A549 (cell line): Measurements from ENCODE around the gene TBC1D1. TPM values are rescaled to one million over a fixed set of nuclear protein-coding genes. Genes with fewer than 3 reads are reported as not detected.

Source experiments
- ATAC-seq, 2 experiments: fragments of 200-7000 bp in 1 of 2; fragments of >200 bp in 1 of 2; cut with Nextera tagmentation in 1 of 2; cut with Tn5 transposase in 1 of 2; 3 replicates each; pipeline versions ENCODE4 v1.8.0 to v1.9.1; 2018 to 2020; ENCODE audit warnings: mild to moderate bottlenecking in 1 of 2, moderate library complexity in 1 of 2
- CTCF ChIA-PET: fragments of 300-600 bp; sonication (Branson Sonifier 250); formaldehyde crosslinking; extraction: SDS; loops from one replicate; lab custom pipeline; 2021; ENCODE audit warnings: antibody characterized with exemption, inconsistent platforms; lab: Yijun Ruan, JAX
- POLR2A ChIA-PET: fragments of 350-600 bp; formaldehyde crosslinking; extraction: SDS; loops from one replicate; lab custom pipeline; 2021; ENCODE audit warnings: antibody characterized with exemption, inconsistent platforms; lab: Yijun Ruan, JAX
- DNase-seq, 2 experiments: peaks; one replicate each; pipeline versions ENCODE4 v3.0.0 to v3.0.0-alpha.2; 2011 to 2016; ENCODE audit warnings: low read depth in 1 of 2, low spot score in 1 of 2
- FAIRE-seq: peaks from 2 replicates; lab custom pipeline; 2011; peaks lifted over from hg19 to GRCh38; lab: Jason Lieb, UNC
- H3K27ac ChIP-seq, 2 experiments: fragments of >200 bp; sonication (Bioruptor Twin); formaldehyde crosslinking; 3 replicates each; pipeline ENCODE4 v1.5.1; 2016 to 2017
- H3K4me1 ChIP-seq: fragments of >200 bp; sonication (Bioruptor Twin); formaldehyde crosslinking; 3 replicates; pipeline ENCODE4 v1.6.1; 2016
- H3K4me2 ChIP-seq: fragments of >200 bp; sonication (Bioruptor Twin); formaldehyde crosslinking; 3 replicates; pipeline ENCODE4 v1.6.1; 2016
- H3K4me3 ChIP-seq: fragments of >200 bp; sonication (Bioruptor Twin); formaldehyde crosslinking; 3 replicates; pipeline ENCODE4 v1.5.1; 2016
- H3K9me3 ChIP-seq: fragments of >200 bp; sonication (Bioruptor Twin); formaldehyde crosslinking; 3 replicates; pipeline ENCODE4 v1.6.1; 2016
- CEBPB ChIP-seq, 2 experiments: fragments of >200 bp in 1 of 2; sonication (Bioruptor Twin) in 1 of 2; formaldehyde crosslinking in 1 of 2; IDR thresholded peaks; 2 replicates each; pipeline ENCODE4 v1.6.1; 2012 to 2016
- EHMT2 ChIP-seq: fragments of 200-600 bp; sonication (generic); IDR thresholded peaks from 2 replicates; pipeline ENCODE4 v1.6.1; 2016; ENCODE audit warnings: antibody characterized with exemption, low read depth, mild to moderate bottlenecking, moderate library complexity
- ESRRA ChIP-seq: fragments of 150-350 bp; IDR thresholded peaks from 2 replicates; pipeline ENCODE4 v1.6.1; 2014; ENCODE audit warnings: mild to moderate bottlenecking, low read length, borderline replicate concordance
- FOXS1 ChIP-seq: fragments of 250-450 bp; sonication (Bioruptor Pico); IDR thresholded peaks from 2 replicates; pipeline ENCODE4 v1.5.0; 2020; ENCODE audit warnings: mild to moderate bottlenecking, moderate library complexity
- GATA3 ChIP-seq: IDR thresholded peaks from 2 replicates; pipeline ENCODE4 v1.6.1; 2012; ENCODE audit warnings: borderline replicate concordance
- HEYL ChIP-seq: fragments of 250-450 bp; sonication (Bioruptor Pico); IDR thresholded peaks from 2 replicates; pipeline ENCODE4 v1.8.0; 2021; ENCODE audit warnings: mild to moderate bottlenecking, moderate library complexity
- HOXB5 ChIP-seq: fragments of 250-450 bp; sonication (Bioruptor Pico); IDR thresholded peaks from 2 replicates; pipeline ENCODE4 v1.5.0; 2020; ENCODE audit warnings: mild to moderate bottlenecking, moderate library complexity
- MAFK ChIP-seq: fragments of 450-650 bp; IDR thresholded peaks from 2 replicates; pipeline ENCODE4 v1.6.1; 2014; ENCODE audit not compliant: partially characterized antibody
- MAZ ChIP-seq: fragments of 150-350 bp; IDR thresholded peaks from 2 replicates; pipeline ENCODE4 v1.6.1; 2014; ENCODE audit warnings: antibody characterized with exemption, low read depth, low read length, borderline replicate concordance
- MYC ChIP-seq: IDR thresholded peaks from 2 replicates; pipeline ENCODE4 v1.6.1; 2012; ENCODE audit warnings: mild to moderate bottlenecking, inconsistent platforms, low read length, improper control_type of control experiment, borderline replicate concordance
- NPAS2 ChIP-seq: fragments of 250-450 bp; sonication (Bioruptor Pico); IDR thresholded peaks from 2 replicates; pipeline ENCODE4 v1.8.0; 2022; ENCODE audit warnings: mild to moderate bottlenecking, moderate library complexity, borderline replicate concordance
- RAD21 ChIP-seq, 2 experiments: fragments of >200 bp in 1 of 2; sonication (Bioruptor Twin) in 1 of 2; formaldehyde crosslinking in 1 of 2; IDR thresholded peaks in 1 of 2; conservative IDR thresholded peaks in 1 of 2; 2 replicates in 1 of 2; 3 replicates in 1 of 2; pipeline ENCODE4 v1.6.1; 2012 to 2018; ENCODE audit warnings: inconsistent platforms in 1 of 2
- RCOR1 ChIP-seq: fragments of 150-350 bp; IDR thresholded peaks from 2 replicates; pipeline ENCODE4 v1.6.1; 2014; ENCODE audit warnings: antibody characterized with exemption, low read length, low read depth
- RFX5 ChIP-seq: fragments of 450-650 bp; IDR thresholded peaks from 2 replicates; pipeline ENCODE4 v1.7.1; 2014; ENCODE audit warnings: antibody characterized with exemption, mild to moderate bottlenecking, moderate library complexity
- SMC3 ChIP-seq: fragments of >200 bp; sonication (Bioruptor Twin); formaldehyde crosslinking; IDR thresholded peaks from 3 replicates; pipeline ENCODE4 v1.6.1; 2018; ENCODE audit warnings: inconsistent platforms
- ZC3H11A ChIP-seq: fragments of 450-650 bp; IDR thresholded peaks from 2 replicates; pipeline ENCODE4 v1.6.1; 2014; ENCODE audit warnings: antibody characterized with exemption, mild to moderate bottlenecking
- ZNF302 ChIP-seq: fragments of 250-450 bp; sonication (Bioruptor Pico); IDR thresholded peaks from 2 replicates; pipeline ENCODE4 v1.9.0; 2021; ENCODE audit warnings: inconsistent platforms, mild to moderate bottlenecking, moderate library complexity
- WGBS: methylation state at CpG from one replicate; pipeline ENCODE4 v1.1.6; 2017; ENCODE audit errors: missing lambda C conversion rate; 5-methylcytosine and 5-hydroxymethylcytosine counted together
- polyA plus RNA-seq, 4 experiments: library from polyadenylated mRNA; depleted of rRNA in 3 of 4; stranded (reverse); fragments of >200 nt; fragmentation: RNase III in 1 of 4; extraction: RNeasy Plus Mini Kit Qiagen cat#74134 plus additional on column Dnase treatment in 1 of 4; gene quantifications; 2 replicates in 3 of 4; 3 replicates in 1 of 4; pipeline ENCODE4 v1.2.3, GENCODE V29; 2011 to 2017
- TF ChIP-seq, protein P1 (sequence below): fragments of 200-600 bp; sonication (generic); IDR thresholded peaks from 2 replicates; pipeline ENCODE4 v1.6.1; 2016; ENCODE audit warnings: antibody characterized with exemption, mild to moderate bottlenecking, moderate library complexity
- TF ChIP-seq, protein P2 (sequence below): fragments of 250-450 bp; sonication (Bioruptor Pico); IDR thresholded peaks from 2 replicates; pipeline ENCODE4 v1.5.0; 2020; ENCODE audit warnings: low read depth, mild to moderate bottlenecking, moderate library complexity
- TF ChIP-seq, protein P3 (sequence below): fragments of 250-450 bp; sonication (Bioruptor Pico); IDR thresholded peaks from 2 replicates; pipeline ENCODE4 v1.5.0; 2021; ENCODE audit warnings: mild to moderate bottlenecking, moderate library complexity, borderline replicate concordance
- TF ChIP-seq, protein P4 (sequence below): IDR thresholded peaks from 2 replicates; pipeline ENCODE4 v1.6.1; 2012; ENCODE audit warnings: low read depth, borderline replicate concordance
- TF ChIP-seq, protein P5 (sequence below): fragments of 450-650 bp; IDR thresholded peaks from 2 replicates; pipeline ENCODE4 v1.6.1; 2014; ENCODE audit warnings: antibody characterized with exemption
- TF ChIP-seq, protein P6 (sequence below): fragments of >200 bp; sonication (Bioruptor Twin); formaldehyde crosslinking; IDR thresholded peaks from 3 replicates; pipeline ENCODE4 v1.6.1; 2016

TBC1D1 gene
- polyA plus RNA-seq, 2 of the 4 experiments (the other 2 are of a cell fraction): 26.5 to 28.5 TPM

DNA sequence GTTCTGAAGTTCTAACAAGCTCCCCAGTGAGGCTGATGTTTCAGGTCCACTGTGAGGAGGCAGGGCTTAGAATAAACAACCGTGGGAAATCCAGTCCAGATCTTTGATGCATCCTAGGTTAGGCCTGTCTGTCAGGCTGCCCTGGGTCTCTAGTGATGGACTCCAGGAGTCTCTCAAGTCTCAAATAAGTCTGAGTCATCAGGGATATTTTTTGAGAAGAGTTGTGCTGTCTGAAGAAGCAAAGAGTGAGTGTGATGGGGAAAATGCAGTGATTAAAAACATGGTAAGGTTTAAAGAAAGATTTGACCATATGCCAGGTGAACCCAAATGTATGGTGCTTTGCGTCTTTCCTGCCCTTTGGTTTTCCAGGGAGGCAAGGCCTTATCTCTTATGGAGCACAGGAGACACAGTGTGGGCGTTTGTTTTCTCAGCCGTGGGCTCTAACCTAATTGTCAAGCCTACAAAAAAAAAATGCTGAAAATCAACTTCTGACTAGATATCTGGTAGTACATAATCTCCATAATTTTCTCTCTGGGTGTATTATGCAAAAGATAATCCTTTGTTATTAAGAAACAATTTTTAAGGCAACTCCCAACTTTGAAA is 170.0 kb downstream of the TBC1D1 start:
- ATAC-seq (no peak), DNase-seq (no peak), FAIRE-seq (no peak)
- Histone ChIP-seq H3K4me2 (no peak overlapping the region), H3K9me3 (no peaks in the 10 kb centered on the region), H3K4me1 (peaks cover 6% of the 10 kb centered on the region; the same call in 1 of the 3 replicates), H3K4me3 (no peak overlapping the region), H3K27ac (no peak overlapping the region)
- 74% methylated on average over 4 of the region's 4 CpGs for WGBS
- ChIA-PET POLR2A (no interaction called here), CTCF (interaction anchor here (1.1 to 1.6 kb wide), 2 partner anchors 8 to 668 kb away, joined by 3 to 4 read pairs; no protein-coding TSS in a partner anchor)
- TF ChIP-seq GATA3 (no peak), ZNF302 (CRISPR knock-in tag) (no peak), RAD21 (conservative IDR thresholded peaks at IDR 0.05 in 1 of 2, IDR thresholded peaks at IDR 0.05 in 1 of 2) (no peak), MAZ (no peak), NPAS2 (no peak), EHMT2 (no peak), FOXS1 (CRISPR knock-in tag) (no peak), MAFK (no peak)
- TF ChIP-seq, protein P1, sequence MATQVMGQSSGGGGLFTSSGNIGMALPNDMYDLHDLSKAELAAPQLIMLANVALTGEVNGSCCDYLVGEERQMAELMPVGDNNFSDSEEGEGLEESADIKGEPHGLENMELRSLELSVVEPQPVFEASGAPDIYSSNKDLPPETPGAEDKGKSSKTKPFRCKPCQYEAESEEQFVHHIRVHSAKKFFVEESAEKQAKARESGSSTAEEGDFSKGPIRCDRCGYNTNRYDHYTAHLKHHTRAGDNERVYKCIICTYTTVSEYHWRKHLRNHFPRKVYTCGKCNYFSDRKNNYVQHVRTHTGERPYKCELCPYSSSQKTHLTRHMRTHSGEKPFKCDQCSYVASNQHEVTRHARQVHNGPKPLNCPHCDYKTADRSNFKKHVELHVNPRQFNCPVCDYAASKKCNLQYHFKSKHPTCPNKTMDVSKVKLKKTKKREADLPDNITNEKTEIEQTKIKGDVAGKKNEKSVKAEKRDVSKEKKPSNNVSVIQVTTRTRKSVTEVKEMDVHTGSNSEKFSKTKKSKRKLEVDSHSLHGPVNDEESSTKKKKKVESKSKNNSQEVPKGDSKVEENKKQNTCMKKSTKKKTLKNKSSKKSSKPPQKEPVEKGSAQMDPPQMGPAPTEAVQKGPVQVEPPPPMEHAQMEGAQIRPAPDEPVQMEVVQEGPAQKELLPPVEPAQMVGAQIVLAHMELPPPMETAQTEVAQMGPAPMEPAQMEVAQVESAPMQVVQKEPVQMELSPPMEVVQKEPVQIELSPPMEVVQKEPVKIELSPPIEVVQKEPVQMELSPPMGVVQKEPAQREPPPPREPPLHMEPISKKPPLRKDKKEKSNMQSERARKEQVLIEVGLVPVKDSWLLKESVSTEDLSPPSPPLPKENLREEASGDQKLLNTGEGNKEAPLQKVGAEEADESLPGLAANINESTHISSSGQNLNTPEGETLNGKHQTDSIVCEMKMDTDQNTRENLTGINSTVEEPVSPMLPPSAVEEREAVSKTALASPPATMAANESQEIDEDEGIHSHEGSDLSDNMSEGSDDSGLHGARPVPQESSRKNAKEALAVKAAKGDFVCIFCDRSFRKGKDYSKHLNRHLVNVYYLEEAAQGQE: no peak
- TF ChIP-seq, protein P2, sequence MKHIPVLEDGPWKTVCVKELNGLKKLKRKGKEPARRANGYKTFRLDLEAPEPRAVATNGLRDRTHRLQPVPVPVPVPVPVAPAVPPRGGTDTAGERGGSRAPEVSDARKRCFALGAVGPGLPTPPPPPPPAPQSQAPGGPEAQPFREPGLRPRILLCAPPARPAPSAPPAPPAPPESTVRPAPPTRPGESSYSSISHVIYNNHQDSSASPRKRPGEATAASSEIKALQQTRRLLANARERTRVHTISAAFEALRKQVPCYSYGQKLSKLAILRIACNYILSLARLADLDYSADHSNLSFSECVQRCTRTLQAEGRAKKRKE (CRISPR knock-in tag): no peak
- TF ChIP-seq, protein P3, sequence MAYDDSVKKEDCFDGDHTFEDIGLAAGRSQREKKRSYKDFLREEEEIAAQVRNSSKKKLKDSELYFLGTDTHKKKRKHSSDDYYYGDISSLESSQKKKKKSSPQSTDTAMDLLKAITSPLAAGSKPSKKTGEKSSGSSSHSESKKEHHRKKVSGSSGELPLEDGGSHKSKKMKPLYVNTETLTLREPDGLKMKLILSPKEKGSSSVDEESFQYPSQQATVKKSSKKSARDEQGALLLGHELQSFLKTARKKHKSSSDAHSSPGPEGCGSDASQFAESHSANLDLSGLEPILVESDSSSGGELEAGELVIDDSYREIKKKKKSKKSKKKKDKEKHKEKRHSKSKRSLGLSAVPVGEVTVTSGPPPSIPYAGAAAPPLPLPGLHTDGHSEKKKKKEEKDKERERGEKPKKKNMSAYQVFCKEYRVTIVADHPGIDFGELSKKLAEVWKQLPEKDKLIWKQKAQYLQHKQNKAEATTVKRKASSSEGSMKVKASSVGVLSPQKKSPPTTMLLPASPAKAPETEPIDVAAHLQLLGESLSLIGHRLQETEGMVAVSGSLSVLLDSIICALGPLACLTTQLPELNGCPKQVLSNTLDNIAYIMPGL: no peak
- TF ChIP-seq, protein P4, sequence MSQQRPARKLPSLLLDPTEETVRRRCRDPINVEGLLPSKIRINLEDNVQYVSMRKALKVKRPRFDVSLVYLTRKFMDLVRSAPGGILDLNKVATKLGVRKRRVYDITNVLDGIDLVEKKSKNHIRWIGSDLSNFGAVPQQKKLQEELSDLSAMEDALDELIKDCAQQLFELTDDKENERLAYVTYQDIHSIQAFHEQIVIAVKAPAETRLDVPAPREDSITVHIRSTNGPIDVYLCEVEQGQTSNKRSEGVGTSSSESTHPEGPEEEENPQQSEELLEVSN: no peak

DNA sequence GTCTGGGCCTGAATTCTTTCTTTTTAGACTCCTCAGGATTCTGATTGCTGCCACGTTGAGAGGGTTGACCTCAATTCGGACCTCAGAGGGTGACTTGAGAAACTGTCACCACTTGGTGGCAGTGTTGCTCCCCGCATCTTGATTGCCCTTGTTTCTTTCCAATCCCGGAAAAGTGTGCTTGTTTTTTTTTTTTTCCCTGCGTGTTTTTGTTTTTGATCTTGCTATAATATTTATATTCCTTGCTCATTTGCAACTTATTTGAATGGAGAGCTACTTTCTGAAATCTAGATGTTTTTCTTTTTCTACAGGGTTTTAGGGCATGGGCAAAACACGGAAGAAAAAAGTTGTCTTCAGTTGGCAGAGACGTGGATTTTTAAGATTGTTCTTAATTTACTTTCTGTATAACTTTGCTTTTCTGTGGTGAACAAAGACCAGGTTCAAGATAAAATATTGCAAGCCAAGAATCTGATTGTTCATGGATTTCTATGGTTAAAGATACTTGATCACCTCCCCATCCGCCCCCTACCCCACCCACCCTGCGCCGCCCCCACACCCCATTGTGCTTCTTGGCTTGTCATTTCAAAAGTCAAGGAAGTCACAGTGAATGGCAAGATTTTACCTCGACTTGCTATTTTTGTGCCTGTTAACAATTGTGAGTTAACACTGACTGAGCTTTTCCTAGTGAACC is 171.3 kb downstream of the TBC1D1 start:
- FAIRE-seq (no peak), DNase-seq (peak; percentile 41 to 60), ATAC-seq (peak; percentile 77 to 82; a peak in 5 of 6 replicates)
- 29% methylated on average over 9 of the region's 11 CpGs for whole genome bisulfite sequencing
- ChIA-PET POLR2A (no interaction called here), CTCF (interaction anchor here (0.6 to 1.6 kb wide), 20 partner anchors 8 to 990 kb away, joined by 3 to 9 read pairs (median 4); partner anchors contain the start of gene TLR10)
- Histone ChIP-seq H3K27ac (peak overlapping the region; percentile 27 to 46; a peak in 5 of 6 replicates), H3K4me2 (peak overlapping the region; percentile 53), H3K9me3 (no peaks in the 10 kb centered on the region), H3K4me1 (peaks cover 6% of the 10 kb centered on the region; the same call in 1 of the 3 replicates), H3K4me3 (no peak overlapping the region)
- no peak for TF ChIP-seq RCOR1
- TF ChIP-seq RAD21 (conservative IDR thresholded peaks at IDR 0.05 in 1 of 2, IDR thresholded peaks at IDR 0.05 in 1 of 2): peak; percentile 73 to 79
- no peak for TF ChIP-seq CEBPB (IDR thresholded peaks at IDR 0.05)
- TF ChIP-seq ESRRA: no peak
- TF ChIP-seq, protein P5, sequence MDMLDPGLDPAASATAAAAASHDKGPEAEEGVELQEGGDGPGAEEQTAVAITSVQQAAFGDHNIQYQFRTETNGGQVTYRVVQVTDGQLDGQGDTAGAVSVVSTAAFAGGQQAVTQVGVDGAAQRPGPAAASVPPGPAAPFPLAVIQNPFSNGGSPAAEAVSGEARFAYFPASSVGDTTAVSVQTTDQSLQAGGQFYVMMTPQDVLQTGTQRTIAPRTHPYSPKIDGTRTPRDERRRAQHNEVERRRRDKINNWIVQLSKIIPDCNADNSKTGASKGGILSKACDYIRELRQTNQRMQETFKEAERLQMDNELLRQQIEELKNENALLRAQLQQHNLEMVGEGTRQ: no peak
- TF ChIP-seq, protein P2 (CRISPR knock-in tag): no peak
- TF ChIP-seq, protein P6, sequence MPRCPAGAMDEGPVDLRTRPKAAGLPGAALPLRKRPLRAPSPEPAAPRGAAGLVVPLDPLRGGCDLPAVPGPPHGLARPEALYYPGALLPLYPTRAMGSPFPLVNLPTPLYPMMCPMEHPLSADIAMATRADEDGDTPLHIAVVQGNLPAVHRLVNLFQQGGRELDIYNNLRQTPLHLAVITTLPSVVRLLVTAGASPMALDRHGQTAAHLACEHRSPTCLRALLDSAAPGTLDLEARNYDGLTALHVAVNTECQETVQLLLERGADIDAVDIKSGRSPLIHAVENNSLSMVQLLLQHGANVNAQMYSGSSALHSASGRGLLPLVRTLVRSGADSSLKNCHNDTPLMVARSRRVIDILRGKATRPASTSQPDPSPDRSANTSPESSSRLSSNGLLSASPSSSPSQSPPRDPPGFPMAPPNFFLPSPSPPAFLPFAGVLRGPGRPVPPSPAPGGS: no peak
- no peak for TF ChIP-seq MYC
- TF ChIP-seq RFX5: no peak
- peak; percentile 63 for TF ChIP-seq SMC3
- no peak for TF ChIP-seq HOXB5 (CRISPR knock-in tag)
- TF ChIP-seq HEYL (CRISPR knock-in tag): no peak
- TF ChIP-seq ZC3H11A: no peak
